ENCODE results near the gene APOL6.

The APOL6 gene, protein sequence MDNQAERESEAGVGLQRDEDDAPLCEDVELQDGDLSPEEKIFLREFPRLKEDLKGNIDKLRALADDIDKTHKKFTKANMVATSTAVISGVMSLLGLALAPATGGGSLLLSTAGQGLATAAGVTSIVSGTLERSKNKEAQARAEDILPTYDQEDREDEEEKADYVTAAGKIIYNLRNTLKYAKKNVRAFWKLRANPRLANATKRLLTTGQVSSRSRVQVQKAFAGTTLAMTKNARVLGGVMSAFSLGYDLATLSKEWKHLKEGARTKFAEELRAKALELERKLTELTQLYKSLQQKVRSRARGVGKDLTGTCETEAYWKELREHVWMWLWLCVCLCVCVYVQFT

DNA sequence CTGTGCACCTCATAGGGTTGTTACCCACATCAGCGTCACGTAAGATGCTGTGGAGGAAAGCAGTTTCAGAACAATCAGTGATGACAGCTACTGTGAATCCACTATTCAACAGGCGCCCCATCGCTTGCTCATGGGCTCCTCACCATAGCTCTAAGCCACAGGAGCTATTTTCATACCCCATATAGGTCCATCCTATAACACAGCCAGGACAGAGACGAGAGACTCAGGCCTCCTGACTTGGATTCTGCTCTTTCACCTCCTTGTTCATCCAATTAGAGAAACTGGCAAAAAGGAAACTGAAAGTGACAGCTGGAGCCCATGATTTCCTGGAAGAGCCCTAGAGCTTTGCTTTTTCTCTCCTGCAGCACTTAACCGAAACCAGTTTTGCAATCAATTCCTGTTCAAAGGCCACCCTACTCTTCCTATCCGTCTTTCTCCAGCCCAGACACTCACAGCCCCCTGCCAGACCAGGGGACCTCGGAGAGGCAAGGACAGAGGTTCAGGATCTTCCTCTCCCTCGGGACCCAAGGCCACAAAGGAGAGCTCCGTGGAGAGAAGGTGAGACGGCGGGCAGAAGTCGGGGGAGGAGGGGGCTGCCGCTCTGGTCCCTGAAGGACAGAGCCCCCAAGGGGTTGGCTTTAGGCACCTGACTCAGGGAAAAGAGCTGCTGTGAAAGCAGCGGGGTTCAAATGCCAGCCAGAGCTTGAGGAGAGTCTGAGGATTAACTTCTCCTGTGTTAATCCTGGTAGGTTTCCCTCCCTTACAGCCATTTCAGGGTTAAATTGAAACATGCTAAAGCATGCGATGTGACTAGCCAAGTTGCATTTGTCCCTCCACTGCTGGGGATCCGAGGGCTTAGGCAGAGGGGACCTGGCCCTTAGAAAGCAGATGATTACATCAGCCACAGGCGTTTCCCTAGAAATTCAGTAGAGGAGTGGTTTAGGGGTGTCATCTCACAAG is at the start of gene APOL6:
Gene APOL6 (plus strand): TSS at position 381 of the 960 bp plus-strand sequence. CDS start 7,980 bp downstream, outside the sequence.
- DNase-seq, result peak; percentile 54

DNA sequence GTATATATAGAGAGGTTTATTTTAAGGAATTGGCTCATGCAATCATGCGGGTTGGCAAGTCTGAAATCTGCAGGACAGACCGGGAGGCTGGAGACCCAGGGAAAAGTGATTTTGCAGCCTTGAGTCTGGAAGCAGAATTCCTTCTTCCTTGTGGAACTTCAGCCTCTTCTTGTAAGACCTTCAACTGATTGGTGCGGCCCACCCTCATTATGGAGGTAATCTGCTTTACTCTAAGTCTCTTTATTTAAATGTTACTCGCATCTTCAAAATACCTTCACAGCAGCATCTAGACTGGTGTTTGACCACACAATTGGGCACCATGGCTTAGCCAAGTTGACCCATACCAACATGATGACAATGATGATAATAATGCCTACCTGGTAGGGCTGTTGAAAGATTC is 48.9 kb upstream of the APOL6 start:
- no peak for DNase-seq

DNA sequence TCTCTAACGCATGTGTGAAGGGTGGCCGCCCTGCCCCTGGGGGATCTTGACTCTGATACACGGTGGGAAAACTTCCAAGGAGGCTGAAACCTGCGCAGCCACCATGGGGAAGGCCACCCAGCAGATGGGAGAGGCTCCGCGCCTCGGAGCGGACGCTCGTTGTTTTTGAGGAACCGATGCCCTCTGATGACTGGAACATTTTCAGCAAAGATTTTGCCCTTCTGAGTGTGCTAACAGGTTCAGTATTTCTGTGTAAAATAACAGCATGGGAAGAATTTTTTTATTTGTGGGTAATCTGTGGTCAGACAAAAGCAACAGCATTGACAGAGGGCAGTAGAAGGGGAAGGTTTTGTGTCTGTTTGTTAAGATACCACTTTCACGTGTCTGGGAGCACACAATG is 47.8 kb upstream of the APOL6 start:
- DNase-seq, result no peak

DNA sequence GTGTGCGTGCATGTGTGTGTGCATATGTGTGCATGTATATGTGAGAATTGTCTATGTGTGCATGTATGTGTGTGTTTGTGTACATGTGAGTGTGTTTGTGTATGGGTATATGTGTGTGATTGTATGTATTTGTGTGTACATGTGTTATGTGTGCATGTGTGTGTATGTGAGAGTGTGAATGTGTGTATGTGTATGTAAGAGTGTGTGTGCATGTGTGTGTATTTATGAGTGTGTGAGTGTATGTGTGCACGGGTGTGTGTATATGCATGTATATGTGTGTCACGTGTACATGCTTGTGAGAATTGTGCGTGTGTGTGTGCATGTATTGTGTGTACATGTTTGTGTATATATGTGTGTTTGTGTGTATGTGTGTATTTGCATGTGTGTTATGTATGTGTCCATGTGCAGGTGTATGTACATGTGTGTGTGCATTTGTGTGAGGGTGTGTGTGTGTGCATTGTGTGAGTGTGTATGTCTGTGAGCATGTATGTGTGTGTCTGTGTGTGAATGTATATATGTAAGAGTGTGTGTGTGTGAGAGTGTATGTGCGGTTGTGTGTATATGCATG is 47.1 kb upstream of the APOL6 start:
- no peak for DNase-seq

DNA sequence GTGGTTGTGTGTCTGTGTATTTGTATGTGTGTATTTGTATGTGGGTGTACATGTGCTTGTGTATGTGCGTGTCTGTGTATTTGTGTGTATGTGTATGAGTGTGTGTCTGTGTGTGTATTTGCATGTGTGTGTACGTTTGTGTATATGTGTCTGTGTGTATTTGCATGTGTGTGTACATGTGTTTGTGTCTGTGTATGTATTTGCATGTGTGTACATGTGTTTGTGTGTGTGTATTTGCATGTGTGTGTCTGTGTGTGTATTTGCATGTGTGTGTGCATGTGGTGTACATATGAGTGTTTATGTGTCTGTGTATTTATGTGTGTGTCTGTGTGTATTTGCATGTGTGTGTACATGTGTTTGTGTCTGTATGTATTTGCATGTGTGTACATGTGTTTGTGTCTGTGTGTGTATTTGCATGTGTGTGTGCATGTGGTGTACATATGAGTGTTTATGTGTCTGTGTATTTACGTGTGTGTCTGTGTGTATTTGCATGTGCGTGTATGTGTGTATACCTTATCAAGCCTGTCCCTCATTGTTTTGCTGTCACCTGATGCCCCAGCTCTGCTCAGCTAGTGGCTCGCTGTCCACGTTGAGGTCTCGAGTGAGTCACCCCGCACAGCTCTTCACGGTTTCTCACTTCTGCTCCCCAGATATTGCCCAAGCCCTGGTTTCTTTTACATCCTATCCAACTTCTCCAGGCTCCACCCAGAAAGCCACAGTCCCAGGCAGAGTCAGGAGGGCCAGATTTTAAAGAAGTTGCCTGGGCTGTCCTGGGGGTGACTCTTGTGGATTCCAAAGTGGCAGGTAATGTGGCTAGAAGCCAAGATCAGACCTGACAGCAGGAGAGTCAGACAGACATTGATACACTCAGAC is 46.3 kb upstream of the APOL6 start:
- no peak for DNase-seq

DNA sequence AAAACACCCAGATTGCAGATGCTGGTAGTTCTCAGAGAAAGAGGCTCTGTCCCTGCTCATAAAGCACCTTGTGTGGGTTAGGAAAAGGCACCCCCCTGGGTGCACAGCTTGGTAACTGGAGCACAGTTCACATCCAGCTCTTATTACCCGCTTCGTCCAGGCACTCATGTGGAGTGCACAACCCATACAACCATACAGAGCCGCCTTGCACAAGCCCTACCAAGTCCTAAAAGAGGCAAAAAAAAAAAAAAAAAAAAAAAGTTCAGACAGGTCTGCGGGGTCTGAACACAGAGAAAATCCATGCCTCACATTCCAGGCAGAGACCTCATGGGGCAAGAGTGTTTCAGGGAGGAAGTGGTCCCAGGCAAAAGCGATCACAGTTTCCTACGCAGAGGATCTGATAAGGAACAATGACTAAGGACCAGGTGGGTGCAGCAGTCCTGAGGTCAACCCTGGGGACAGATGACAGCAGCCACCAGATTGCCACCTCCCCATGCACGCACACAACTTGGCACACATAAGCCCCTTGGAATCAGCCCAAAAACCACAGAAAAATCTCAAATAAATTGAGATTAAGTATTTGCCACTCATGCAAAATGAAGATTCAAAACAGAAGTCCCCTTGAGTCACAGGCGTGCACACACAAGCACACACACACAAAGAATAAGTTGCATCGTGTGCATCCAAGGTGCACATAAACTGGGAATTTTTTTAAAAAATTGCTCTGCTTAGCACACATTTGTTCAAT is 43.5 kb upstream of the APOL6 start:
- no peak for DNase-seq

DNA sequence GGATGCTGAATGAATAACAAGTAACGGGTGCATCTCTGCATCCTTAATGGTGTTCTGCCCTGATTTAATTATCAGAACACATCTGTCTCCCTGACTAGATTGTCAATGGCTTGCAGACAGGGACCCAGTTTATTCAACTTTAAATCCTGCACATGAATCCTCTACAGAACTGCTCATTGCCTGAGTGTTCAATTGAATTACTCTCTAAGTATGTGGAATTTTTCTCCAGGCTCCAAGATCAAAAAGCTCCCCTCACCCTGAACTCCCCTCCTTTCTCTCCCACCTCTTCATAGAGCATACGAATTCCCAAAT is 42.9 kb upstream of the APOL6 start:
- no peak for DNase-seq

DNA sequence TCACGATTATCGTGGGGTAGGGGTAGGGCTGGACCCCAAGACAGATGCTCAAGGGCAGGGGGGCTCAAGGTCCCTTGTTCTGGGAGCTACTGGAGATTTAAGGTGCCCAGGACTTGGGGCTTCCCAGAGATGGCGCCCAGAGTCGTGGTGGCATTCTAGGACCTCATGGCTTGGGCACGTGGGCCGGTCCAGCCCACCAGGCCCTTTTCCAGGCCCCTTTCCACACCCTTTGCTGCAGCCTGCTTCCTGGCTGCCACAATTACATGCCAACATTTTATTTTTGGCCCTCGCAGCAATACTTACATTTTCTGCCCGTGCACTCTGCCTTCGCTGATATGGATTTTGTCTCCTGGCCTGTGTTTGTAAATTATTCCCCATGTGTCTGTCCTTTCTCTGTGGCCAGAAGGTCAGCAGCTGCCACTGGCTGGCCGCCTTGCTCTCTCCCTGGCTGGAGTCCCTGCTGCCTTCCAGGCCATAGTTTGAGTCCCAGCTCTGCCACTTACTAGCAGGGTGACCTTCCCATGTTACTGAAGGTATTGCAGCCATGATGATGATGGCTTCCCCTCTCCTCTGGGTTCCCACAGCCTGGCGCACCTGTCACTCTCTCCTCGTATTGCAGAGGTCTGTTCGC is 42.3 kb upstream of the APOL6 start:
- no peak for DNase-seq

DNA sequence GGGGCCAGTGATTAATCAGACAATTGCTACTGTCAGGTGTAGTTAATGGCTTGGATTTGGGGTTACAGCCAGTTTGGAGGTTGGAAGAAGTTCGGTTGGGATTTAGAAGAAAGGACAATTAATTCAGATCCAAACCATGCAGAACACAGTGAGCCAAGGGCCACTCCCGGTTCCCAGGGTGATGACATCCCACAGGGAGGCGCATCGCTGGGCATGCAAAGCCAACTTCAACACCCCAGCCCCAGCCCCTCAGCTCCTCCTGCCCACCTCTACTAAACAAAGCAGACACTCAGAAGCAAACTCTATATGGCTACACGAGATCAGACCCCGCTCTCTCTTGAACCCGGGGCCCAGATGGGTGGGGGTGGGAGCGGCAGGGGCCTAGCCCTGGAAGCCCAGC is 41.3 kb upstream of the APOL6 start:
- DNase-seq, result no peak

DNA sequence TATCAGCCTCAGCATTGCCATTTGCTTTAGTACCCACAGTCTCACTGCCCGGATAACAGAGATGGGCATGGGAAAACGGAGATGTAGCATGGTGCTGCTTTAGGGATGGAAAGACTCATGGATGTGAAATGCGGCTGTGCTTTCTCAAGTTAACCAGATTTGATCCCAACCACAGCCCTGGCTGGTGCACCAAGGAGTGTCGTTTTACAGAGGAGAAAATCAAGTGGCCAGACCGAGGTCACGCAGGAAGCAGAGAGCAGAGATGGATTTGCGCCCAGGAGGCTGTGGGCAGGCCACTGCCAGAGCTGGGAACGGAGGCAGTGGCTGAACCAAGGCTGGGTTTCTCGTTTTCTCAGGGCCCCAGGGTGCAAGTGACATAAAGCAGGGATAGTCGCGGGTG is 40.2 kb upstream of the APOL6 start:
- DNase-seq, result no peak

DNA sequence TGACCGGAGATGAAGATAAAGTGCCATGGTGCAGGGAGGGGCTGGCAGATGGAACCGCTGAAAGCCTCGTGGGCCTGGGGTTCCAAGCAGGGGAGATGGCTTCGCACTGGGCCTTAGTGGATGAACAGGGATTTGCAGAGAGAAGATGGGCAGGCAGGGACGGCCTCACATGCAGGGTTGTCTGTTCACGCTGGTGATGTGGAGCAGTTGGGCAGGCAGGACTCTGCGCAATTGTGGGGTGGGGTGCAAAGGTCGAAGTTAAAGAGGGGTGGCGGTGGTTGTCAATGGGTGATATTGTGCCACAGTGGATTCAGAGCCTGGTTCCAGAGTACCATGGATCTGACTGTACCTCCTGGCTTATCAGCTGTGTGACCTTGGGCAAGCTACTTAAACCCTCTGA is 39.0 kb upstream of the APOL6 start:
- DNase-seq, result no peak

DNA sequence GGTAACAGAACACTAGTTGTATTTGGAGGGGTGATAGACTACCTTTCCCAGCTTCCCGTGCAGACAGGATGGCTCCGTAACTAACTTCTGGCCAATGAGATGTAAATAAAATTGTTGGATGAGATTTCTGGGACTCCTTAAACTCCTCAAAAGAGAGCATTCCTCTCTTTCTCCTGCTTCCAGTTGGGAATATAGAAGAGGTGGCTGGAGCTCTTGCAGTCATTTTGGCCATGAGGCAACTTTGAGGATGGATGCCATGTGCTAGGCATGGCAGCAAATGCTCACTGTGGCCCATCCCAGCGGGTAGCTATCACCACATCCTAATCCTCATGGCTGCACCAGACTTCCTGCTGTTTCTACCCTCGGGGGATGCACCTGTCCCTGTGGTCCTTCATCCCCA is 38.5 kb upstream of the APOL6 start:
- no peak for DNase-seq

DNA sequence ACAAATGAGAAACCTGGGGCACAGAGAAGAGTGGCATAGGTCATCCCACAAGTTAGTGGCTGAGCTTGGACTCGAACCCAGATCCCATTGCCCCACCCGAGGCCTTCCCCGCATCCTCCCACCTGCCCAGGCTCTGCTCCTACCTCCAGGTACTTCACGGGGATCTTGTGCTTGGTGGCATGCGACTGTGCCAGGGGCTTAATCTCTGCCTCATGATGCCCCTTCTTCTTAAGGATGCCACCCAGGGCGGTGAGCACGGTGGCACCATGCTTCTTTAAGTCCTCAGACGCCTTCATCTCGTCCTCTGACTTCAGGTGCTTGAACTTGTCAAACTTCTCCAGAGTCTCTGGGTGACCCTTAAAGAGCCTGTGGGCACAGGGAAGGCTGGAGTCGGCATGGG is 37.5 kb upstream of the APOL6 start:
- DNase-seq, result no peak

DNA sequence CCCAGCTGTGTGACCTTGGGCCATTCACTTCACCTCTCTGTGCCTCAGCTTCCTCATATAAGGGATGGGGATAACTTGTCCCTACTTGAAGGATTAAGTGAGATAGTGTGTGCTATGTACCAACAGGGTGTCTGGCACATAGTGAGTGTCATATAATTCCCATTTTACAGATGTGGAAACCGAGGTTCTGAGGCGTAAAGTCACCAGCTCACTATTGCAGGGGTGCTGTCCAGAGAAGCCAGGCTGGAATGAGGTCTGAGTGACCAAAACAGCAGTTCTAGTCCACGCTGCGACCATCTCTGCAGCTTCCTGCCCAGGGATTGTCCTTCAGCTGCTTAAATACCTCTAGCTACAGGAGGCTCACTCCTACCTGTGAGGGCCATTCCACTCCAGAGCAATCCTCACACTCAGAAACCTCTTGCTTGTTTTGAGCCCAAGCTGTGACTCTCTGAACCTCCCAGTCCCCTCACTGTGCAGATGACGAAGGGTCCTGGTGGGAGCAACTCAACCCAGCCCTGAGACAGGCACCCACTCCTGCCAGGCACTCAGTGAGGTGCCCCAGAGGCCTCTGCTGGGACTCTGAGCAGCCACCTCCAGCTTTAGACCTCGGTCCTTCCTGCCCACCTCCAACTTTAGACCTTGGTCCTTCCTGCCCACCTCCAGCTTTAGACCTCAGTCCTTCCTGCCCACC is 36.9 kb upstream of the APOL6 start:
- DNase-seq, result no peak

DNA sequence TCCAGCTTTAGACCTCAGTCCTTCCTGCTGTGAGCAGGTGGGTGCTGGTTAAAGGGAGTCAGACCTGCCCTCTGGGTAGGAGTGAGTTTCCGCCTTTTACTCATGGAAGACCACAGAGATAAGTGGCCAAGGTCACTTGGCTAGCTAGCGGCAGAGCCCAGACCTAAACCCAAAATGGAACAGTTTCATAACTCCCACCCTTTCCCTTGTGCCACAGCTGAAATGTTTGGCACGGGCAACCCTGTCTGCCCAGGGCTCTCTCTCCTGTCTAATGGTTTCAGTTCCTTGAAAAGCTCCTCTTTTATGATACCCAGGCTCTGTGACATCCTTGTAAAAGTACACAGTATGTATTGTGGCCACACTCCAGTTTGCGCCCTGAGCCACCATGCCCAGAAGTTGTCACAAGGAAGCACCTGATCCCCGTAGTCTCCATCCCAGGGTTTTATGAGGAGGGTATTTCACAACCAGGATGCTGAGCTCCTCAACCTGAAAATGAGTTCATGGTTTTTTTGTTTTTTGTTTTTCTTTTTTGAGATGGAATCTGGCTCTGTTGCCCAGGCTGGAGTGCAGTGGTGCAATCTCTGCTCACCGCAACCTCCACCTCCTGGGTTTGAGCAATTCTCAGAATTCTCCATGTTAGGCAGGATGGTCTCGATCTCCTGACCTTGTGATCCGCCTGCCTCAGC is 36.2 kb upstream of the APOL6 start:
- DNase-seq, result no peak

DNA sequence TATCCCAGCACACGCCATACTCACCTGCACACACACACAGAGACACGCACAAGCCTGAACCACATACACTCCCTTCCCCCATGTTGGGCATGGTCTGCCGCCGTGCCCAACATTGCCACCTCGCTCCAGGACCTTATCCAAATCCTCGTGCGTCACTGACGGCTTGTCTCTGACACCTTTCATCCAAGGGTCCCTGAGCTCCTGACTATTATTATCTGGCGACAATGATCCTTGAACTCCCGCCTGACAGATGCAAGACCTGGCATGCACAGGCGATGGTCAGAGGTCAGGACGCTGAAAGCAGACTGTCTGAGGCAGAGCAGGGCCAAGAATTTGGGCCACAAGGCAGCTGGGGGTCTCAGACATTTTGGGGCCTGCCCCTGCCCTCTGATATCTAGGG is 35.3 kb upstream of the APOL6 start:
- no peak for DNase-seq

DNA sequence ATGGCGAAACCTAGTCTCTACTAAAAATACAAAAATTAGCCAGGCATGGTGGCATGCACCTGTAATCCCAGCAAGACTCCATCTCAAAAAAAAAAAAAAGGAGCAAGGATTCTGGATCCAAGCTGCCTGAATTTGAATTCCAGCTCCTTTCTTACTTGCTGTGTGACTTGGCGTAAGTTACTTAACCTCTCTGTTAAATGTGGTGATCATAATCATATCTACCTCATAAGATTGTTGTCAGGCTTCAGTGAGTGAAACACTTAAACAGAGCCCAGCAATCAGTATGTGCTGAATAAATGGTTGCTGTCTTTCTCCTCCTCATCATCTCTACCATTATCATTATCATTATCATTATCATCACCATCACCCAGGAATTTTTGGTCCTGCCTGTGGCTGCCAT is 33.8 kb upstream of the APOL6 start:
- DNase-seq, result no peak

DNA sequence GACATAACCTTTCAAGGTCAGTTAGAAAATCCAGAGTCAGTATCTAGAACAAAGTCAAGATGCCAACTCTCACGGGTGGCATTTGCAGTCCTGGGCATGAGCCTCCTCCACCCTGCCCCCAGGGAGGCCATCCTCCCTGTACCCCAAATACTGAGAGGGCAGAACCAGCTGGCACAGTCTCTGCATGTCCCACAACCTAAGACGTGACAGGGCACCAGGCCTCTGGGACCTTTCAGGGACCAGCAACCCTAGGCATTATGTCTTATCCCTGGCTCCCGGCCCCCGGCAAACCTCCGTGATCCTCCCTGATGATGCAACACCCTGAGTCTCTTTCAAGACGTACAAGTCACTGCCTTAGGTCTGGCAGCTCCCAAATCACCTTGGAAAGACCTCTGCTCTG is 33.1 kb upstream of the APOL6 start:
- DNase-seq, result no peak

DNA sequence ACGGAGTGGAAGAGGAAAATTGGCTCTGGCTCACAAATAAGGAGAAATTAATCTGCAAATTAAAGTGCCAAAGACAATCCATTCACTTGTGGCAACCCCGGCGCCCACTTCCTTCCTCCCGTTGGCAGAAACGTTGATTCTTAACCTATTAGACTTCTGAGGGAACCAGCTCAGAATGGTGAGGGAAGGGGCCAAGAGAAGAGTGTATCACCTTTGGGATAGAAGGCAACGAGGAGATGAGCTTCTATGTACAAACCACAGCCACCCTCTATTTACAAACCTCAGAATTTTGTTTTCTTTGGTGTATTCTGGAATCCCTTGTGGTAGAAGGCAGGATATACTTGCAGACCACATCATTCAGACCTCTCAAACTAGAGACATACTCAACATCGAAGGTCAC is 32.2 kb upstream of the APOL6 start:
- no peak for DNase-seq

DNA sequence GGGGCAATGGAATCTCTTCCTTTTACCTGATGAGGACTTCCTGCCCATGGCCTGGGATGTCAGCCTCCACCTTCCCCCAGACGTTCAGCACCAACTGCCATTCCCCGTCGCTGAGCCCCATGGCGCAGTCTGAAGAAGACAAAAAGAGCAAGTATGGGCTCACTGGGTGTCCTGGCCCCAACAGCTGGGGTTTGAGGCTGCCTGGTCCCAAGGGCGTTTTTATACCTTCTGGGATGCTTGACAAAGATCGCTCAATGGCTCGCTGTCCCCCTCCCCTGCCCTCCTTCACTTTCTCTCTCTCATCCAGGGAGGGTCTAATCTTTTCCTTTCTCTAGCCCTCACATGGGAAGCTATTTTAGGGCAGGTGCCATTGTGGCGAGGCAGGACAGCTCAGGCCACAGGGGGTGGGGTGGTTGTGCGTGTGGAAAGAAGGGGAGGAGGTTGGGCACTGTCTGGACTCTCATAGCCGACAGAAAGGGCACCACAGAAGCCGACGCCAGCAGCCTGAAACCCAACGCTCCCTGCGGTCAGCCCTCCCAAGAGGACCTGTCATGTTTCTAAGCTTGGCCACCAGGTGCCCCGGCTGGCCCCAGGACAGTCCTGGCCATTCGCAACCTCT is 31.0 kb upstream of the APOL6 start, which contains the start of gene MB:
Gene MB (minus strand): TSS at position 193 of the 619 bp plus-strand sequence. CDS start 72 bp downstream, at position 121.
- no peak for DNase-seq

Measured in DMS79 treated with DMSO at 0.1 percent for 48 hours (cell line).